HepG2 (cell line): ENCODE measurements around the gene GLDC. TPM values are rescaled to one million over a fixed set of nuclear protein-coding genes. Genes with fewer than 3 reads are reported as not detected.

Experiments used
- ATAC-seq: fragments of 200-7000 bp; cut with Tn5 transposase; 3 replicates; pipeline ENCODE4 v1.9.1; 2020; ENCODE audit warnings: mild to moderate bottlenecking, moderate library complexity
- BruUV-seq: library from RNA; stranded (reverse); fragments of 400-500 nt; replicated peaks from 2 replicates; lab custom pipeline; 2021; lab: Mats Ljungman, UMichigan
- CTCF ChIA-PET: fragments of 300-600 bp; formaldehyde crosslinking; extraction: SDS; loops from one replicate; lab custom pipeline; 2021; ENCODE audit warnings: low total read pairs, inconsistent platforms, low intra/inter-chr PET ratio; lab: Yijun Ruan, JAX
- POLR2A ChIA-PET: fragments of 350-600 bp; sonication (Branson Sonifier 250); formaldehyde crosslinking; loops from one replicate; lab custom pipeline; 2020; ENCODE audit warnings: antibody characterized with exemption, inconsistent platforms; lab: Yijun Ruan, JAX
- DNase-seq: peaks from one replicate; pipeline ENCODE4 v3.0.0-alpha.2; 2015; ENCODE audit warnings: low spot score
- FAIRE-seq: peaks from 3 replicates; lab custom pipeline; 2011; peaks lifted over from hg19 to GRCh38; lab: Jason Lieb, UNC
- H2AFZ ChIP-seq: one replicate; pipeline ENCODE4 v1.6.1; 2011; ENCODE audit warnings: low read length, inconsistent platforms
- H3K27ac ChIP-seq: fragments of 300-600 bp; 3 replicates; pipeline ENCODE4 v1.8.0; 2011; ENCODE audit warnings: mixed run types, mild to moderate bottlenecking, mixed read lengths, low read length, inconsistent platforms; ENCODE audit not compliant: insufficient read depth; ENCODE audit errors: extremely low read length
- H3K27me3 ChIP-seq, 2 experiments: fragments of 200-600 bp in 1 of 2; 2 replicates in 1 of 2; 3 replicates in 1 of 2; pipeline versions ENCODE4 v1.6.0 to v1.8.0; 2011; ENCODE audit warnings: low read length in 2 of 2, mild to moderate bottlenecking in 2 of 2, moderate library complexity in 2 of 2, inconsistent platforms in 1 of 2; ENCODE audit not compliant: insufficient read depth in 2 of 2, control insufficient read depth in 1 of 2
- H3K36me3 ChIP-seq, 2 experiments: fragments of 200-600 bp in 1 of 2; replicated peaks in 1 of 2; 2 replicates in 1 of 2; 3 replicates in 1 of 2; pipeline versions ENCODE4 v1.5.1 to v1.8.0; 2011; ENCODE audit warnings: low read length in 2 of 2, inconsistent platforms in 1 of 2; ENCODE audit not compliant: insufficient read depth in 2 of 2, control insufficient read depth in 1 of 2
- H3K4me1 ChIP-seq: 2 replicates; pipeline ENCODE4 v1.5.1; 2012; ENCODE audit warnings: low read length, inconsistent platforms; ENCODE audit not compliant: insufficient read depth
- H3K4me2 ChIP-seq: 2 replicates; pipeline ENCODE4 v1.6.0; 2011; ENCODE audit warnings: low read depth, low read length, inconsistent platforms
- H3K4me3 ChIP-seq, 3 experiments: fragments of 200-600 bp in 1 of 3; sonication (generic), shearing (Covaris generic) in 1 of 3; replicated peaks in 1 of 3; 2 replicates each; pipeline ENCODE4 v1.5.1; 2011 to 2016; ENCODE audit warnings: low read length in 3 of 3, inconsistent platforms in 2 of 3, low read depth in 2 of 3, mild to moderate bottlenecking in 2 of 3, control low read depth in 1 of 3, mixed read lengths in 1 of 3; ENCODE audit not compliant: insufficient read depth in 1 of 3
- H3K79me2 ChIP-seq: one replicate; pipeline ENCODE4 v1.6.1; 2011; ENCODE audit warnings: low read length, inconsistent platforms; ENCODE audit not compliant: insufficient read depth
- H3K9ac ChIP-seq: 2 replicates; pipeline ENCODE4 v1.6.0; 2011; ENCODE audit warnings: mild to moderate bottlenecking, low read depth, low read length, inconsistent platforms; ENCODE audit not compliant: insufficient read depth
- H3K9me3 ChIP-seq: 2 replicates; pipeline ENCODE4 v1.5.1; 2012; ENCODE audit warnings: mild to moderate bottlenecking, low read length
- H4K20me1 ChIP-seq: 2 replicates; pipeline ENCODE4 v1.6.0; 2011; ENCODE audit warnings: inconsistent platforms, mild to moderate bottlenecking, low read length, moderate library complexity; ENCODE audit not compliant: insufficient read depth
- AGO2 ChIP-seq: fragments of 200-400 bp; formaldehyde crosslinking; optimal IDR thresholded peaks from 2 replicates; pipeline ENCODE3; 2017; ENCODE audit warnings: mild to moderate bottlenecking, low read depth, low read length, moderate library complexity
- AKNA ChIP-seq: sonication (generic); formaldehyde crosslinking; IDR thresholded peaks from 2 replicates; pipeline ENCODE4 v1.4.0; 2020; ENCODE audit warnings: missing genetic modification reagents, borderline replicate concordance
- ARID4A ChIP-seq: sonication (generic); formaldehyde crosslinking; IDR thresholded peaks from 2 replicates; pipeline ENCODE4 v1.5.0; 2020; ENCODE audit warnings: mild to moderate bottlenecking, missing genetic modification reagents, borderline replicate concordance
- MBD4 ChIP-seq: IDR thresholded peaks from 2 replicates; pipeline ENCODE4 v1.6.1; 2012; ENCODE audit warnings: low read length, inconsistent platforms, borderline replicate concordance
- MIXL1 ChIP-seq: IDR thresholded peaks from 2 replicates; pipeline ENCODE4 v1.6.1; 2016
- MLX ChIP-seq: IDR thresholded peaks from 2 replicates; pipeline ENCODE4 v1.6.1; 2016
- MXD3 ChIP-seq: IDR thresholded peaks from 2 replicates; pipeline ENCODE4 v1.6.1; 2016; ENCODE audit warnings: mild to moderate bottlenecking, missing biosample characterization, missing genetic modification reagents
- RAD21 ChIP-seq: fragments of 450-650 bp; formaldehyde crosslinking; IDR thresholded peaks from 2 replicates; pipeline ENCODE4 v1.5.0; 2020; ENCODE audit warnings: mild to moderate bottlenecking
- RELA ChIP-seq: sonication (generic); formaldehyde crosslinking; IDR thresholded peaks from 2 replicates; pipeline ENCODE4 v1.4.0; 2020; ENCODE audit warnings: missing genetic modification reagents
- SMC3 ChIP-seq: IDR thresholded peaks from 2 replicates; pipeline ENCODE4 v1.6.1; 2011; ENCODE audit warnings: low read length, improper control_type of control experiment
- STAG1 ChIP-seq: sonication (generic); formaldehyde crosslinking; IDR thresholded peaks from 2 replicates; pipeline ENCODE4 v1.4.0; 2020; ENCODE audit warnings: missing genetic modification reagents
- TEAD3 ChIP-seq: optimal IDR thresholded peaks from 2 replicates; pipeline ENCODE3; 2016; ENCODE audit warnings: borderline replicate concordance
- U2AF1 ChIP-seq: fragments of 200-400 bp; formaldehyde crosslinking; optimal IDR thresholded peaks from 2 replicates; pipeline ENCODE3; 2017; ENCODE audit warnings: mild to moderate bottlenecking, low read depth, low read length
- ZBTB7B ChIP-seq: sonication (generic); formaldehyde crosslinking; IDR thresholded peaks from 2 replicates; pipeline ENCODE4 v1.4.0; 2020; ENCODE audit warnings: missing genetic modification reagents
- ZNF337 ChIP-seq: sonication (generic); formaldehyde crosslinking; IDR thresholded peaks from 2 replicates; pipeline ENCODE4 v1.5.1; 2020; ENCODE audit warnings: missing genetic modification reagents, low read depth, mild to moderate bottlenecking, borderline replicate concordance
- WGBS: methylation state at CpG from one replicate; pipeline ENCODE4 v1.1.6; 2017; ENCODE audit warnings: low lambda C conversion rate; 5-methylcytosine and 5-hydroxymethylcytosine counted together
- in situ Hi-C: cut with HindIII; loops from 2 replicates; pipeline ENCODE4 v1.10.0; 2017; ENCODE audit warnings: low pct_unique_long_range_greater_than_20kb; ENCODE audit not compliant: extremely low pct_ligation_motif_present
- intact Hi-C: fragments of 100-400 bp; cut with micrococcal nuclease; formaldehyde crosslinking; loops from one replicate; pipeline ENCODE4 v1.10.0; 2022; ENCODE audit not compliant: unreplicated experiment
- polyA plus RNA-seq, 8 experiments: library from polyadenylated mRNA; depleted of rRNA in 3 of 8; stranded (reverse) in 7 of 8; unstranded in 1 of 8; fragments of >200 nt; fragmentation: Illumina TruSeq in 4 of 8; extraction: Trizol in 4 of 8; gene quantifications; 2 replicates each; pipeline versions ENCODE4 v1.2.1 to v1.2.3, GENCODE V29; 2011 to 2016; ENCODE audit warnings: low read depth in 4 of 8, missing spikeins in 1 of 8, mixed read lengths in 1 of 8; ENCODE audit not compliant: insufficient read depth in 1 of 8
- total RNA-seq, 5 experiments: library from RNA; depleted of rRNA; stranded (reverse); fragments of >200 nt; fragmentation: Illumina TruSeq; extraction: Trizol; gene quantifications; 2 replicates each; pipeline ENCODE4 v1.2.3, GENCODE V29; 2016; ENCODE audit warnings: low read depth in 1 of 5

Gene GLDC
- total and polyA plus RNA-seq, 2 of the 13 experiments (the other 11 are each of a cell fraction or from before 2014, with no cell fraction given) = 59.3 to 115 TPM

GRCh38 chr9:6667633-6668280 lies 22.2 kb upstream of the GLDC start:
- Histone ChIP-seq H3K9me3 (no peaks in the 10 kb centered on the region), H3K4me3 (no peak overlapping the region), H3K27ac (no peak overlapping the region), H3K4me1 (peaks cover 70% of the 10 kb centered on the region), H3K36me3 (0 out of 5 replicates have a peak, but pooled peaks cover 0 to 8% of the 10 kb centered on the region in 2 experiments), H3K4me2 (no peak overlapping the region), H3K79me2 (no peaks in the 10 kb centered on the region), H3K9ac (no peak overlapping the region), H2AFZ (no peak overlapping the region), H3K27me3 (no peaks in the 10 kb centered on the region), H4K20me1 (no peaks in the 10 kb centered on the region)
- no TSS peak for BruUV-seq
- ATAC-seq (no peak), FAIRE-seq (peak; percentile 70), DNase-seq (no peak)
- ChIA-PET POLR2A (interaction anchor here (1.0 to 2.9 kb wide), 3 partner anchors 14 to 77 kb away, joined by 3 to 12 read pairs (median 4); no protein-coding TSS in a partner anchor), CTCF (interaction anchor here (2.7 kb wide), 1 partner anchor 82 kb away, joined by 22 read pairs; no protein-coding TSS in a partner anchor)
- in situ Hi-C loops = no loop called here
- intact Hi-C loops = loop anchor here (1.0 to 5.0 kb wide), 2 partner anchors 35 to 82 kb away; no protein-coding TSS in a partner anchor
- WGBS = 87% methylated on average over 5 of the region's 5 CpGs
- 0 out of 2 replicates have a peak, but pooled peaks have one; percentile 26 for TF ChIP-seq MIXL1
- no peak for TF ChIP-seq ARID4A (CRISPR knock-in tag)
- no peak for TF ChIP-seq U2AF1
- no peak for TF ChIP-seq RELA
- TF ChIP-seq MLX (CRISPR knock-in tag) = no peak
- peak; percentile 47; the same call in 1 of the 2 replicates for TF ChIP-seq RAD21
- no peak for TF ChIP-seq ZNF337
- no peak for TF ChIP-seq AKNA
- TF ChIP-seq TEAD3 (CRISPR knock-in tag) = peak; percentile 11
- TF ChIP-seq ZBTB7B (CRISPR knock-in tag) = no peak
- TF ChIP-seq STAG1 (CRISPR knock-in tag) = peak; percentile 65
- no peak for TF ChIP-seq AGO2
- no peak for TF ChIP-seq MBD4
- no peak for TF ChIP-seq MXD3 (CRISPR knock-in tag)
- peak; percentile 61 for TF ChIP-seq SMC3
